NCI-H748 (cell line): ENCODE data around the gene UGT1A7.
A peak's percentile ranks its signal among the peaks of the same experiment; 100 is the strongest.

Source experiments
- DNase-seq: peaks from one replicate; lab custom pipeline; 2025; ENCODE audit not compliant: unreplicated experiment; lab: John Stamatoyannopoulos, UW

UGT1A7 gene

GRCh38 chr2:233796254-233796653 lies 114.6 kb downstream of the UGT1A7 start:
- no peak for DNase-seq

- no peak for DNase-seq
Observed at GRCh38 chr2:233798335-233799086, 116.8 kb downstream of the UGT1A7 start.

DNA sequence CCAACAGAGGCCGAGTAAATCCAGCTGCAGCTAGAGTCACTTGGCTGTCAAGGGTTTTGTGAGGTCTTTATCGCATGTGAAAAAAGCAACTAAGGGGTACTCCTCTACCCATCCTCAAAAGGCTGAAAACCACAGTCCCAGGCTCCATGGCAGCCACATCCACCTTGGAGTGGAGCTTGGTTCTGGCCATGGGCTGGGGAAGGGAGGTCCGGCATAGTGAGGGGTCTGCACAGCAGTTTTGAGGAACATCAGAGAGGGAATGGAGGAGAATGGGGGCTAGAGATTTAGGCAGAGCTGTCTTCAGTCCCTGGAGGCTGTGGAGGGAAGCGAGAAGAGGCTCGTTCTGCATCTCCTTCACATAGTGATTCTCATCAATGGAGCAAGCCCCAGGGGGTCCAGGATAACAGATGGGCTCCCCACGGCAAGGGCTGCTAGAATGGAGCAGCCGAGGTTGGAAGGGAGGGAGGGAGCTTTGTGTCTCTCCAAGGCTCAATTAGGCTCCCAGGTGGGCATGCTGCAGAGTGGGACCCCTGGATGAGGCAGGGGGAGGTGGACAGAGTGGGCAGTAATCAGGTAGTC lies 117.5 kb downstream of the UGT1A7 start:
- no peak for DNase-seq

DNA sequence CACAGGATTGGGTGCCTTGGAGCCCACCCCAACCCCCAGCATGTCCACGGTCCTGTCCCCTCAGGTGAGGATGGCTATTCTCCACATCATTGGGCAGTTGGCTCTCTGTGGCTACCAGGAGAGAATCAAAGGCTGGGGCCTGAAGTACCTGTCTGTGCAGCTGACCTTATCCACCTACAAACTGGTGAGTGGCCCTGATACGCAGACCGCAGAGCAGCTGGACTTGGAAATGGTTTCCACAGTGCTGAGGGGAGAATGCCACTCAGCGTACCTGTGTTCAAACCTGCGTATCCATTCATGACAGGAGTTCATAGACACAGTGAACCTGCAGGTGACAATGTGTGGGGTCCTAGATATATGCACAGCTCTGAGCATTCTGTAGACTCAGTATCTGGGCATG lies 118.0 kb downstream of the UGT1A7 start:
- DNase-seq = no peak

DNA sequence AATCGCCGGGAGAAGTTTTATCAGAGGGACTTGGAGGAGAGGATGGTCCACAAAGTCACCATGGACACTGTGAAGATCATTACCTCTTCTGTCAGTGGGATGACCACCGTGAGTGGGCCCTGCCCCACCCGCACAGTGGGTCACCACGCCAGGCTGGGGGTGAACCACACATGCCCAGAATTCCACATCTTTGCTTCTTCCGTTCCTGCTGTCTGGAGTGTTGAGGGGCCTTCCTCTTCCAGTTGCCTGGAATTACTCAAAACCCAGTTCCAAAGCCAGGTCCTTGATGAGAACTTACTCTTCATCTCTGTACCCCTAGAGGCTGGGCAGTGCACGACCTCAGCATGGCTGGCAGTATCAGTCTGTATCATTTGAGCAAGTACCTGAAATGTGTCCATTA lies 118.5 kb downstream of the UGT1A7 start:
- no peak for DNase-seq

DNA sequence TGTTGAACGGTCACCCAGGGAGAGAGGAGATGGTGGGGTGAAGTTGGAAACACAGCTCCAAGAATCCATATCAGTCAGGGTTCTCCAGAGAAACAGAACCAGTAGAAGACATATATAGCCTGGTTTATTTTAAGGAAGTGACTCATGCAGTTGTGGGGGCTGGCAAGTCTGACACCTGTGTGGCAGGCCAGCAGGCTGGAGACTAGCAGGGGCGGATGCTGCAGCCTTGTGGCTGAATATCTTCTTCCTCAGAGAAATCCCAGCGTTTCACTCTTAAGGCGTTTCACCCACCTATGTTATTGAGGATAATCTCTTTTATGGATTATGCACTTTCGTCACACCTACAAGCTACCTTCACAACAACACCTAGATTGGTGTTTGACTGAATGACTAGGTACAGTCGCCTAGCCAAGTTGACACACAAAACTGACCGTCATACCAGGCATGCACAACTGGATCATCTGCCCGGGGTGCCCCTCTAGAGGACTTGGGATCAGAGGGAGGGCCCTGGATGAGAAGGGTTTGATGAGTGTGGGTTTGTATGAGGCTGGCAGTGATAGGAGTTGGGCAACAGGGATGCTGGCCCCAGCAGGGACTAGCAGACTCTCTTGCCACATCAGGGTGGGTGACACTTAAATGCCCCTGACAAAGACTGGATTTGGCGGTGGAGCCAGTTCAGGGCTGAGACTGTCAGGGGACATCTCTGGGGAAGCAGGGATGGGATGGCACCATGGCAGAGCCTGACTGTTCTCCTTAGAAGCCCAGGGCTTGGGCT lies 119.8 kb downstream of the UGT1A7 start:
- no peak for DNase-seq

DNA sequence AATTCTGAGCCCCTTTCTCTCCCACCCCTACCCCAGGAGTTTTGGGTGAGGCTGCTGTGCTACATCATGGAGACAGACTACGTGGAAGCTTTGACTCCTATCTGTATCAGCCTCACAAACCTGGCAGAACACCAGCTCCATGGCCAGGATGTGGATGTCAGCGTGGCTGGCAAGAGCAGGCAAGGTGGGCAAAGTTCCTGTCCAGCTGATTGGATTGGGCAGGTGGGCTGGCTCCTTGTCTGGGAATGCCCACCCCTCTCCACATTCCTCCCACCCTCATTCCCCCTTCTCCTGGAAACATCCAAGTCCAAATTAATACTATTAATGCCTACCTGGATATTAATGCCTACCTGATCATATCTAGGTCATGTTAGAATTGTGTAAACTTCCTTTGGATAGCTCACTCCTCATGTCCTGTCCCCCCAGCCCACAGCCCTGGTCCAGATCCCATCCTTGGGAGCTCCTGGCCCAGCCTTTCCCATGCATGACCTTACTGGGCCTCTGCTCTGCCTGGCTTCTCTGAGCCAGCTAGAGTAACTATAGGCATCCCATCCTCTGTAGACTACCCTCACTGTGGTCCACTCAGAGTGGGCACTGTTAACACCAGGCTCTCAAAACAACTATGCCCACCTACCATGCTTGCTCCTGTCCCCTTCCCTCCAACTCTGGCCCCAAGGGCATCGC lies 120.6 kb downstream of the UGT1A7 start:
- DNase-seq = no peak

- DNase-seq = no peak
Observed at GRCh38 chr2:233803292-233803911, 121.7 kb downstream of the UGT1A7 start.

DNA sequence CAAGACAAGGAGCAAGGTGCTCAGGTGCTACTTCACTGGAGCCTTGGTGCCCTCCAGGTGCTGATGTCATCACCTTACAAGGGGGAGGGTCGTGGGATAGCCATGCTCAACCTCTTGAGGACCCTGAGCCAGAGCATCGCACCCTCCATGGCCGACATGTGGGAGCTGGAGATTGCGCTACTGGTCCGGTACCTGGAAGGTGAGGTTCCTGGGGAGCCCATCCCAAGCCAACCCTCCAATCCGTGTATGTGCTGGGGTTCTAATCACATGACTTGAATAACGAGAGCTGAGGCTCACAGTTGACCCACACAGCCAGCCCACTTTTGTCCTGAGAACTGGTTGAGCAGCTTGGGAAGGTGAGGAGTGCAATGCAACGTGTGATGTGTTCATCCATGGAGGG lies 122.3 kb downstream of the UGT1A7 start:
- no peak for DNase-seq

DNA sequence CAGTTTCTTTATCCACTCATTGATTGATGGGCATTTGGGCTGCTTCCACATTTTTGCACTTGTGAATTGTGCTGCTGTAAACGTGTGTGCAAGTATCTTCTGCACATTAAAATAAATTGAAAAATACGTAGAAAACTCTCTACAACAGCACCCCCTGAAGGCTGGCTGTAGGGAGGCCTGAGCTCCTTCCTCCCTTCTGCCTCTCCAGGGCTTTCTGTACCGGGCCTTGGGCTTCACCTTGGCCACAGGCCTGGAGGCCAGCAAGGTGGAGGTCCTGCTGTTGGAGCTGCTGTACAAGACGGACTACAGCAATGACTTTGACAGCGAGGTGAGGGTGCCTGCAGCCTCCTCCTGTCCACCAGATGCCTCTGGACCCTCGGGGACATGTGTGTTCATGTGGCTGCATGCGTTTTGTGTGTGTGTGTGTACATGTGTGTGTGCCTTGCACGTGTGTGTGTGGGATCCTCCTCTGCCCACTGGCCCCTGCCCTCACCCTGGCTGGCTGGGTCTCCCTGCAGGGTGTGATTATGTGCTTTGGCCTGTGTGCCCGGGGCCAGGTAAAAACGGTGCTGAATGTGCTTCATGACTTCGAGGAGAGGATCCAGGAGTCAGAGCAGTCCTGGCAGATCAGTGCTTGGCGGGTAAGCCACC lies 125.6 kb downstream of the UGT1A7 start:
- DNase-seq = no peak

GRCh38 chr2:233807966-233808935 lies 126.5 kb downstream of the UGT1A7 start:
- no peak for DNase-seq

DNA sequence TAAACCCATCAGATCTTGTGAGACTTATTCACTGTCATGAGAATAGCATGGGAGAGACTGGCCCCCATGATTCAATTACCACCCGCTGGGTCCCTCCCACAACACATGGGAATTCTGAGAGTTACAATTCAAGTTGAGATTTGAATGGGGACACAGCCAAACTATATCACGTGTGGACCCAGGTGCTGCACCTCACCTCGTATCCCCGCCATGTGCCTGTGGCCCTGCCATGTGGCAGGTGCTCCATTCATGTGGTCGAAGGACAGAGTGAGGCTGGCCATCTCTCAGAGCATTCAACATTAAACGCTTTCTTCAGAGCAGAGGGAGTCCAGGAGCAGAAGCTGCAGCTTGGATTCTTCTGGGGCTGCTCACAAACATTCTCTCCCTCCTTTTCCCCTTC lies 128.7 kb downstream of the UGT1A7 start:
- no peak for DNase-seq

GRCh38 chr2:233811087-233811486 lies 129.4 kb downstream of the UGT1A7 start:
- no peak for DNase-seq

- DNase-seq = no peak
Observed at GRCh38 chr2:233811732-233812131, 130.0 kb downstream of the UGT1A7 start.

DNA sequence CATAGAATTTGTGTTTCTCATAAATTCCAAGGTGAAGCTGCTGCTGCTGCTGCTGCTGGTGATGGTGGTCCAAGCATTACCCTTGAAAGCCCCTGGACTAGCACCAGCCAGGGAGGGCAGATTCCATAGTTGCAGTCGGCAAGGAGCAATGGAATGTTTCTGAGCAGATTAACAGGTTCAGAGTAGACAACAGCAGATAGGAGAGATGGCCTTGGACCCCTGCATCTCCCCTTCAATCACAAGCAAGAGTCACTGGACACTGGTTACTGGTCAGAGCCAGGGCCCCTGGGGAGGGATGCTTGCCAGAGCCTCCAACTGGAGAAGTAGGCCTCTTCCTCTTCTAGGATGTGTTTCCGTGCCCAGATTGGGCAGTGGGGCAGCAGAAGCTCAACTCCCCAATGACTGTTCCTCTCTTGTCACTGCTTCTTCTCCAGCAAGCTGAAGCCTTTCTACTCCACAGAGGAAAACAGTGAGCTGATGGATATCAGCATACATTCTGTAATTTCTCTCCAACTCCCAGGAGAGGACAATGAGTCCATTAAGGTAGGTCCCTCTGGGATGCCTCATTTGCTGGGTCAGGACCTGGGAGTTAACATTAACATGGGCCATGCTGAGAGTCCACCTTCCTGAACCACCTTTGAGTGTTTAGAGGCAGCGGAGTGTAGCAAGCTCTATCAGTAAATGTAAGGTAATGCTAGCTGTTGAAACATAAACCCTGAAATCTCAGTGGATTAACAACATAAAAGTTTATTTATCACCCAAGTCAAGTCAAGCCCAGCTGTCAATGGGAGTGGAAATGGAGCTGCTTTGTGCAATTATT lies 131.7 kb downstream of the UGT1A7 start:
- DNase-seq = no peak

DNA sequence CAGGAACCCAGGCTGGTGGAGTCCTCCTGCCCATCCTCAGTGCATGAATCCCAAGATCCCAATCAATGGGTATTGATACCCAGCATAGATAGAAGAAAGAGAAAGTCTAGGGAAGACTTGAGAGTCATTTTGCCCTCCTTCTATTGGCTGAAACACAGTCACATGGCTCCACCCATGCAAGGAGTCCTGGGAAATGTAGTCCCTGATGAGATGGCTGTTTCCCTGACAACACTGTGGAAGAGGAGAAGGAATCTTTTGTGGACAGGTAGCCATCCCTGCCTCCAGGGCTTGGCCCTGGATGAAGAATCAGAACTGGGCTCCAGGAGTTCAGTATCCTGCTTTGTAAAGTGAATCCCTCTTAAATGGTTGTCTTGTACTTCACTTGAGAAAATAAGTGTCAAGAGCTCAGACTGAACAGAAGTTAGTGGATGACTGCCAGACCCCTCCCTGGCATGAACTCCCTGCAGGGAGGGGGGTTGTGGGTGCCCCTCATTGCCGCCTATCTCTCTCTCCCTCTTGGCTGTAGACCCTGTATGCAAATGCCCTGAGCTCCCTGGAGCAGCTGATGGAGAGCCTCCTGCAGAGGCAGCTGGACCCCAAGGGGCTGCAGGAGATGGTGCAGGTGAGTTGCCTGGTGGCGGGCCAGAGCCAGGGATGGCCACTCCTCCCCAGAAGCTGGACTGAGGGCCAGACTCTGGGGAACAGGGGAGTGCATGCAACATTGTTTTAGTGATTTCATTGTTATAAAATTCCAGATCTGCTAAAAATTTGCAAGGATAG lies 132.5 kb downstream of the UGT1A7 start:
- DNase-seq = peak; percentile 15

DNA sequence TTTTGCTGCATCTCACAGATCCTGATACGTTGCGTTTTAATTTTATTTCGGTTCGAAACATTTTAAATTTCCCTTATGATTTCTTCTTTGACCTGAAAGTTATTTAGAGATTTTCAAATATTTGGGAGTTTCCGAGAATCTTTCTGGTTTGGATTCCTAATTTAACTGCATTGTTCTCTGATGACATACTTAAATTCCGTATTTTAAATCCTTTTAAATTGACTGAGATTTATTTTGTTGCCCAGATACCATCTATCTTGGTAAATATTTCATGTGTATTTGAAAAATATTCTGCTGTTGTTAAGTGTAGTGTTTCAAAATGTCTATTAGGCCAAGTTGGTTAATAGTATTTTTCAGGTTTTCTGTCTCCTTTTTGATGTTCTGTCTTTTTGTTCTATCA lies 134.2 kb downstream of the UGT1A7 start:
- no peak for DNase-seq

DNA sequence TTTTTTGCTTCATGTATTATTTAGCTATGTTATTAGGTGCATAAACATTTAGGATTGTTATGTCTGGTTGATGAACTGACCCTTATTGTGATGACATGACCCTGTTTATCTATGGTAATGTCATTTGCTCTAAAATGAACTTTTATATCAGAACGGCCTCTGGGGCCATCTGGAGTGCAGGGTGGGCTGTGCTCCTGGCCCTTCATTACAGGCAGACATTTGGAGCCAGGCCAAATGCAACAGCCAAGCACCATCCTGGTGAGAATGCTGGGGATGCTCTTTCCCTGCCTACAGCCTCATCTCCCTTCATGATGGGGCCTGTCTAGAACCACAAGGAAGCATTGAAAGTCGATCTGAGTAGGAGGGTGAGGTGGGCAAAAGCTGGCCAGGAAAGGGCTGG lies 134.6 kb downstream of the UGT1A7 start:
- DNase-seq = peak; percentile 41
